ENCODE results near the gene ANKH. TPM values are rescaled to one million over a fixed set of nuclear protein-coding genes. Genes with fewer than 3 reads are reported as not detected.

ANKH gene
- total RNA-seq, 2 donors from 2014 or later = 177 to 205 TPM

DNA sequence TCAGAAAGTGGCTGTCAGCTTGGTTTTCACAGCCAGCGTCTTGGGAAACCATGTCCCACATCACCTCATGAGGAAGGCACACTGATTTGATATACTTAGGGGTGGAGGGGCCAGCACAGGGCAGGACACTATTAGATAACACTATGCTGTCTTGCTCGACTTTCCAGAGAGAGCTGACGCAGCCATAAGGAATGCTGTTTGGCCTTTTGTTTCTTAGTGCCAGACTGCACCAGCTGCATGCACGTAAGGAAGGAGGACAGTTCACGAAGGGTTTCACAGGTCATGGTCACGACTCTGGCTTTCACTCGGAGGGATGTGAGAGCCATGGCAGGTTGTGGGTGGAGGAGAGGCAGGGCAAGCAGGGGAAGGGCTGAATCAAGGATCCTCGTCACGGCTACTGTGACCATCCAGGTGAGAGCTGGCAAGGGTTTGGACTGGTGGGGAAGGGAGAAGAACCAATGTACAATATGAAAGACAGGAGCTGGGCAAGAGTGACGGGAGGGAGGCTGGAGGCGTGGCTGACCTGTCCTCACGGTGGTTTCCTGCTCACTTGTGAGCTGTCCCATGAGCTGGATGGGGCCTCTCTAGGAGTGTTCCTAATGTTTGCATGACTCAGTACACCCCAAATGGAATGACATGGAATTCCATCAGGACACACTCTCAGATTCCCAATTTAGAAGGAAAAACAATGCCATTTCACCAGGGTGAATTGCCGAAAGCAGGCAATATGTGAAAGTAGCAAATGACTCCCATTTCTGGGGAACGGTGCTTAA is 145.3 kb downstream of the ANKH start:
- no peak for DNase-seq (ENCODE audit: low spot score)
- Histone ChIP-seq H3K36me3 (peaks cover 10% of the 10 kb centered on the region), H3K4me3 (no peak overlapping the region), H3K9me3 (no peaks in the 10 kb centered on the region), H3K27me3 (replicated peaks; ENCODE audit: insufficient read depth) (no peaks in the 10 kb centered on the region), H3K27ac (peak overlapping the region in 1 of 2 donors; percentile 56), H3K4me1 (ENCODE audit: control insufficient read depth in 1 of 2, low read depth in 2 of 2) (peaks cover 22 to 31% of the 10 kb centered on the region in 2 donors)
- ATAC-seq (ENCODE audit: insufficient number of reproducible peaks, low FRiP score, low read depth) = peak; percentile 11
- TF ChIP-seq CTCF (IDR thresholded peaks at IDR 0.05) = no peak

DNA sequence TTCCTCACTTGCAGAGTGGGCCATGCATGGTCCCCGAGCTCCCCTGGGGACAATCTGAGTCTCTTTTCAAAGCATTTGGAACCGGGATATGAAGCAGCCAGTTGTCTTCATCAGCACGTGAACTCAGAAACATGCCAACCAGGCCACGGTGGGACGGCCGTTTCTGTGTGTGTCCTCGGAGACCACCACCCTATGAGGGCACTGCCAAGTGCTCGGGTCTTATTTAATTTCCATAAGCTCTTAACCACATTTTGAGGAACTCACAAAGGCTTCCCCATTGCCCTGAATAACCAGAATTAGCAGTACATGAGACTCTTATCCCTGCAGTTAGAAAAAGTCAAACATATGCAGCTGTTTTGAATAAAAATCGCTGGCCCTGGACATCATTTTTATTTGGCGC is 146.9 kb downstream of the ANKH start:
- peaks cover 25 to 37% of the 10 kb centered on the region in 2 donors for H3K4me1 ChIP-seq (ENCODE audit: control insufficient read depth in 1 of 2, low read depth in 2 of 2)
- no peaks in the 10 kb centered on the region for H3K36me3 ChIP-seq
- no peak for TF ChIP-seq CTCF (IDR thresholded peaks at IDR 0.05)
- no peak overlapping the region for H3K4me3 ChIP-seq
- ATAC-seq (ENCODE audit: insufficient number of reproducible peaks, low FRiP score, low read depth) (no peak), DNase-seq (ENCODE audit: low spot score) (no peak)
- H3K9me3 ChIP-seq = no peaks in the 10 kb centered on the region
- H3K27me3 ChIP-seq (replicated peaks; ENCODE audit: insufficient read depth) = no peaks in the 10 kb centered on the region
- H3K27ac ChIP-seq = no peak overlapping the region

DNA sequence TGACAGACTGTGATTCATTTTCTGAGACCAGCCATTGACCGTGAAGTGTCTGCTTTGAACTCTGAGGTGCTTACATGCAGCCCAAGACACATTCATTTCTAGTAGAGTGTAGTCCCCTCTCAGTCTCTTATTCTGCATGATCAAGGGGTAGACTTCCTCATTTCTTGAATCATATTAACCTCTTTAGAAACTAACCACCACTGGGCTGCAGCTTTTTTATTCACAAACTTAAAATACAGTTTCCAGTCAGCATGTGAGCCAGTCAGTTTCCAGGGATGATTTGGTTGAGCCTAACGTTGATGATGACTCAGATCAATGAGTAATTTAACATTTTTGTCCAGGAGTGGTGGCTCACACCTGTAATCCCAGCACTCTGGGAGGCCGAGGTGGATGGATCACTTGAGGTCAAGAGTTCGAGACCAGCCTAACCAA is 147.9 kb downstream of the ANKH start:
- H3K4me3 ChIP-seq = no peak overlapping the region
- no peak overlapping the region for H3K27ac ChIP-seq
- no peak for DNase-seq (ENCODE audit: low spot score)
- no peak for ATAC-seq (ENCODE audit: insufficient number of reproducible peaks, low FRiP score, low read depth)
- no peaks in the 10 kb centered on the region for H3K27me3 ChIP-seq (replicated peaks; ENCODE audit: insufficient read depth)
- TF ChIP-seq CTCF (IDR thresholded peaks at IDR 0.05) = no peak
- peaks cover 25 to 37% of the 10 kb centered on the region in 2 donors for H3K4me1 ChIP-seq (ENCODE audit: control insufficient read depth in 1 of 2, low read depth in 2 of 2)
- H3K9me3 ChIP-seq = no peaks in the 10 kb centered on the region
- H3K36me3 ChIP-seq = no peaks in the 10 kb centered on the region

GRCh38 chr5:14722923-14723322 is 148.7 kb downstream of the ANKH start:
- H3K4me3 ChIP-seq = no peak overlapping the region
- no peaks in the 10 kb centered on the region for H3K9me3 ChIP-seq
- no peak for TF ChIP-seq CTCF (IDR thresholded peaks at IDR 0.05)
- H3K4me1 ChIP-seq (ENCODE audit: control insufficient read depth in 1 of 2, low read depth in 2 of 2) = peaks cover 21 to 31% of the 10 kb centered on the region in 2 donors
- H3K27ac ChIP-seq = no peak overlapping the region
- no peaks in the 10 kb centered on the region for H3K27me3 ChIP-seq (replicated peaks; ENCODE audit: insufficient read depth)
- no peak for DNase-seq (ENCODE audit: low spot score)
- H3K36me3 ChIP-seq = no peaks in the 10 kb centered on the region
- ATAC-seq (ENCODE audit: insufficient number of reproducible peaks, low FRiP score, low read depth) = no peak

- Histone ChIP-seq H3K27me3 (replicated peaks; ENCODE audit: insufficient read depth) (no peaks in the 10 kb centered on the region), H3K9me3 (no peaks in the 10 kb centered on the region)
- ATAC-seq (ENCODE audit: insufficient number of reproducible peaks, low FRiP score, low read depth) = no peak
Measured at GRCh38 chr5:14721990-14722656, 149.5 kb downstream of the ANKH start.

More at GRCh38 chr5:14721990-14722656, 149.5 kb downstream of the ANKH start:
- Histone ChIP-seq H3K4me1 (ENCODE audit: control insufficient read depth in 1 of 2, low read depth in 2 of 2) (peaks cover 16 to 23% of the 10 kb centered on the region in 2 donors), H3K36me3 (no peaks in the 10 kb centered on the region), H3K4me3 (no peak overlapping the region), H3K27ac (no peak overlapping the region)
- no peak for TF ChIP-seq CTCF (IDR thresholded peaks at IDR 0.05)
- no peak for DNase-seq (ENCODE audit: low spot score)
